Activated CD8-positive, alpha-beta T cell treated with anti-CD3 and anti-CD28 coated beads for 36 hours (primary cell): ENCODE data around the gene DLG3. TPM values are rescaled to one million over a fixed set of nuclear protein-coding genes. Genes with fewer than 3 reads are reported as not detected.

ENCODE experiments used
- ATAC-seq: fragments of 200-7000 bp; cut with Tn5 transposase; one replicate; pipeline ENCODE4 v1.10.0; 2021; ENCODE audit warnings: mild to moderate bottlenecking, moderate library complexity
- CTCF ChIA-PET: fragments of 350-600 bp; sonication (Branson Sonifier 250); formaldehyde crosslinking; loops from one replicate; lab custom pipeline; 2021; ENCODE audit warnings: antibody characterized with exemption; lab: Charles Lee
- POLR2A ChIA-PET: fragments of 350-600 bp; sonication (Branson Sonifier 250); formaldehyde crosslinking; loops from one replicate; lab custom pipeline; 2021; ENCODE audit warnings: antibody characterized with exemption; lab: Charles Lee
- DNase-seq: peaks from one replicate; pipeline ENCODE4 v3.0.0-alpha.2; 2020
- H3K27ac Mint-ChIP-seq: one replicate; pipeline ENCODE4 v1.8.0; 2021; ENCODE audit warnings: mild to moderate bottlenecking, mixed read lengths
- H3K27me3 Mint-ChIP-seq: one replicate; pipeline ENCODE4 v1.8.0; 2021; ENCODE audit warnings: mixed read lengths
- H3K36me3 Mint-ChIP-seq: one replicate; pipeline ENCODE4 v1.8.0; 2021; ENCODE audit warnings: low read depth, mixed read lengths
- H3K4me1 Mint-ChIP-seq: one replicate; pipeline ENCODE4 v1.8.0; 2021; ENCODE audit warnings: low read depth, mixed read lengths
- H3K4me3 Mint-ChIP-seq: one replicate; pipeline ENCODE4 v1.8.0; 2021; ENCODE audit warnings: mild to moderate bottlenecking, moderate library complexity, mixed read lengths
- H3K9me3 Mint-ChIP-seq: one replicate; pipeline ENCODE4 v1.8.0; 2021; ENCODE audit warnings: mixed read lengths
- CTCF ChIP-seq: fragments of 200-600 bp; IDR thresholded peaks from one replicate; pipeline ENCODE4 v1.8.0; 2022; ENCODE audit warnings: antibody characterized with exemption, mild to moderate bottlenecking
- intact Hi-C: fragments of 100-400 bp; cut with micrococcal nuclease; formaldehyde crosslinking; loops from one replicate; pipeline ENCODE4 v1.10.0; 2022
- total RNA-seq, 2 experiments: library from RNA; stranded (reverse); gene quantifications; one replicate each; pipeline ENCODE4 v1.2.3, GENCODE V29; 2021

The DLG3 gene
- total RNA-seq, 2 experiments from 2014 or later = 24.8 to 27.3 TPM

- CTCF ChIA-PET = no interaction called here
- intact Hi-C loops = no loop called here
- H3K36me3 Mint-ChIP-seq = peaks cover 4% of the 10 kb centered on the region
- H3K9me3 Mint-ChIP-seq = no peaks in the 10 kb centered on the region
- ATAC-seq = peak; percentile 30
- peaks cover 19% of the 10 kb centered on the region for H3K4me1 Mint-ChIP-seq
- no peak overlapping the region for H3K27ac Mint-ChIP-seq
- no peak overlapping the region for H3K4me3 Mint-ChIP-seq
- no peak for TF ChIP-seq CTCF
- peak; percentile 3 for DNase-seq
- POLR2A ChIA-PET = no interaction called here
- no peaks in the 10 kb centered on the region for H3K27me3 Mint-ChIP-seq
Measured at GRCh38 chrX:70470850-70471289, 26.2 kb downstream of the DLG3 start.

DNA sequence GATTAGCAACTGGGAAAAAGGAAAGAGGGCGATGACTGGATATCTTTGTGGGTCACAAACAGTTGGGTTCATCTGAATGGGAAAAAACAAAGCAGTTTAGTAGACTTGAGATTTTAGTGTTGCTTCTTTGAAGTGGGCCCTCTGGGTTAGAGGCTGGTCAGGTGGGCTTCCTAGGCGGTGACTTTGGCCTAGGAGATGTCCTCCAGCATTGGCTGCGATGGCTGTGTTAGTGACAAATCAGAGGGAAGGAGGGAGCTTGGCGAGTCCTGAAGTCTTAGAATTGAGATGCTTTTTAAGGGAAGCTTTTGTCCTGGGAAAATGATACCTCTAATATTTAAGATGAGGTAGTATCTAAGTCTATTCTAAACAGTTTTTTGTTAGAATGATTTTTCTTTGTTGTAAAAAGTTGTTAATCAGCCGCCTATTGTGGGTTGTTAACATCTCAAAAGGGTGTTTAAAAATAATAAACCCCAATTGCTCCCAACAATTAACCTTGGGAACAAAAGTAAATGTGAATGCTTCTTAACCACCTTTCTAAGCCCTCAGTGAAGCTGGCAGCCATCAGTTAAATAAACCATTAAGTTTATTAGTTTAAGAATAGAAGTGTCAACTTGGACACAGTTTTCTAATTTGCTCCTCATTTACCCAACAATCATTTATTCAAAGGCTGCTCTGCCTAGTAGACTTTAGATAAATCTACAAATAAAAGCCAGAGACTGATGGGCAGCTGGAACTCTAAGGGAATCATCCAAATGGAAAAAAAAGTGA, 31.7 kb downstream of the DLG3 start:
- Mint-ChIP-seq H3K4me1 (peaks cover 13% of the 10 kb centered on the region), H3K27me3 (no peaks in the 10 kb centered on the region), H3K36me3 (no peaks in the 10 kb centered on the region), H3K27ac (no peak overlapping the region), H3K9me3 (no peaks in the 10 kb centered on the region), H3K4me3 (no peak overlapping the region)
- POLR2A ChIA-PET = no interaction called here
- no peak for TF ChIP-seq CTCF
- ATAC-seq (no peak), DNase-seq (no peak)
- CTCF ChIA-PET = interaction anchor here (1.0 kb wide), 1 partner anchor 22 kb away, joined by 3 read pairs; no protein-coding TSS in a partner anchor
- intact Hi-C loops = no loop called here

GRCh38 chrX:70476934-70477733, 32.5 kb downstream of the DLG3 start:
- Mint-ChIP-seq H3K4me3 (no peak overlapping the region), H3K9me3 (no peaks in the 10 kb centered on the region), H3K4me1 (peaks cover 7% of the 10 kb centered on the region), H3K27ac (no peak overlapping the region), H3K27me3 (no peaks in the 10 kb centered on the region), H3K36me3 (peaks cover 3% of the 10 kb centered on the region)
- ChIA-PET CTCF (no interaction called here), POLR2A (no interaction called here)
- DNase-seq (no peak), ATAC-seq (no peak)
- TF ChIP-seq CTCF = no peak
- intact Hi-C loops = no loop called here

- no peak overlapping the region for H3K27ac Mint-ChIP-seq
- no peak overlapping the region for H3K4me3 Mint-ChIP-seq
- H3K36me3 Mint-ChIP-seq = peaks cover 3% of the 10 kb centered on the region
- ChIA-PET CTCF (no interaction called here), POLR2A (no interaction called here)
- peaks cover 7% of the 10 kb centered on the region for H3K4me1 Mint-ChIP-seq
- no peaks in the 10 kb centered on the region for H3K9me3 Mint-ChIP-seq
- H3K27me3 Mint-ChIP-seq = no peaks in the 10 kb centered on the region
- intact Hi-C loops = no loop called here
- ATAC-seq (no peak), DNase-seq (no peak)
- TF ChIP-seq CTCF = no peak
Measured at GRCh38 chrX:70477734-70478075, 33.1 kb downstream of the DLG3 start.
